Adrenal gland (tissue), 5 donors: ENCODE results near the gene SLC26A5.

Source experiments
- POLR2A ChIP-seq, 2 donors: fragments of 450-650 bp; IDR thresholded peaks; one replicate each; pipeline ENCODE4 v1.6.1; 2017; ENCODE audit warnings: antibody characterized with exemption in 2 of 2, mild to moderate bottlenecking in 2 of 2, moderate library complexity in 1 of 2
- TF ChIP-seq, protein P1 (sequence below), 6 experiments: fragments of 450-650 bp in 4 of 6; fragments of 200-600 bp in 2 of 6; sonication (generic) in 1 of 6; IDR thresholded peaks; 1 replicate in 5 of 6; 2 replicates in 1 of 6; pipeline versions ENCODE4 v1.5.1 to v1.8.0; 2016 to 2021; ENCODE audit warnings: antibody characterized with exemption in 6 of 6, mild to moderate bottlenecking in 2 of 6, moderate library complexity in 1 of 6
- donor health status: DM: no; HTN: no; CAD: no.

DNA sequence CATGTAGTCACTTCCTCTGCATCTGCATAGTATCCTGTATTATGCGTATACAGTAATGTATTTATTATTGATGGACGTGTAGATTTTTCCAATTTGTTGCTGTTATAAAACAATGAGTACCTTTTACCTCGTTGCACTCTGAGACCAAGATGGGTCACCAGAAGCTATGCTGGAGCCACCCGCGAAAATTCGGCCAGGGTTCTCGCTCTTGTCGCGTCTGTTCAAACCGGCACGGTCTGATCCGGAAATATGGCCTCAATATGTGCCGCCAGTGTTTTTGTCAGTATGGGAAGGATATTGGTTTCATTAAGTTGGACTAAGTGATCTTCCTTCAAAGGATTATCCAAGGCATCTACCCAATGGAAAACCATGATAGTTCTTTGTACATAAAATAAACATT lies 97.6 kb downstream of the SLC26A5 start:
- no peak for TF ChIP-seq POLR2A (IDR thresholded peaks at IDR 0.05)
- TF ChIP-seq, protein P1, sequence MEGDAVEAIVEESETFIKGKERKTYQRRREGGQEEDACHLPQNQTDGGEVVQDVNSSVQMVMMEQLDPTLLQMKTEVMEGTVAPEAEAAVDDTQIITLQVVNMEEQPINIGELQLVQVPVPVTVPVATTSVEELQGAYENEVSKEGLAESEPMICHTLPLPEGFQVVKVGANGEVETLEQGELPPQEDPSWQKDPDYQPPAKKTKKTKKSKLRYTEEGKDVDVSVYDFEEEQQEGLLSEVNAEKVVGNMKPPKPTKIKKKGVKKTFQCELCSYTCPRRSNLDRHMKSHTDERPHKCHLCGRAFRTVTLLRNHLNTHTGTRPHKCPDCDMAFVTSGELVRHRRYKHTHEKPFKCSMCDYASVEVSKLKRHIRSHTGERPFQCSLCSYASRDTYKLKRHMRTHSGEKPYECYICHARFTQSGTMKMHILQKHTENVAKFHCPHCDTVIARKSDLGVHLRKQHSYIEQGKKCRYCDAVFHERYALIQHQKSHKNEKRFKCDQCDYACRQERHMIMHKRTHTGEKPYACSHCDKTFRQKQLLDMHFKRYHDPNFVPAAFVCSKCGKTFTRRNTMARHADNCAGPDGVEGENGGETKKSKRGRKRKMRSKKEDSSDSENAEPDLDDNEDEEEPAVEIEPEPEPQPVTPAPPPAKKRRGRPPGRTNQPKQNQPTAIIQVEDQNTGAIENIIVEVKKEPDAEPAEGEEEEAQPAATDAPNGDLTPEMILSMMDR (IDR thresholded peaks at IDR 0.05), result no peak
